ENCODE results near the gene CAPN10.

CAPN10 gene

GRCh38 chr2:240579771-240580614 lies 6.5 kb upstream of the CAPN10 start:
- no peak for TF ChIP-seq YY1 (IDR thresholded peaks at IDR 0.05; ENCODE audit: low read depth)
- peak; percentile 82 for TF ChIP-seq MAX (IDR thresholded peaks at IDR 0.05)
- peak; percentile 20; the same call in 1 of the 2 replicates for TF ChIP-seq NFIC (IDR thresholded peaks at IDR 0.05)
- no peak for TF ChIP-seq EGR1 (IDR thresholded peaks at IDR 0.05)
- TF ChIP-seq EP300 (IDR thresholded peaks at IDR 0.05; ENCODE audit: borderline replicate concordance), result 0 out of 2 replicates have a peak, but pooled peaks have one; percentile 15
- TF ChIP-seq USF1 (IDR thresholded peaks at IDR 0.05), result peak; percentile 9; the same call in 1 of the 2 replicates

GRCh38 chr2:240581811-240582210 lies 4.7 kb upstream of the CAPN10 start:
- TF ChIP-seq CEBPB (IDR thresholded peaks at IDR 0.05), result no peak
- no peak for TF ChIP-seq REST (IDR thresholded peaks at IDR 0.05; ENCODE audit: low read depth)
- TF ChIP-seq RAD21 (IDR thresholded peaks at IDR 0.05; ENCODE audit: low read depth), result no peak
- no peak for TF ChIP-seq FOXM1 (IDR thresholded peaks at IDR 0.05; ENCODE audit: borderline replicate concordance, low read depth)
- no peak for TF ChIP-seq TAF1 (IDR thresholded peaks at IDR 0.05; ENCODE audit: low read depth)
- TF ChIP-seq CREB1 (IDR thresholded peaks at IDR 0.05; ENCODE audit: low read depth), result no peak
- TF ChIP-seq ZBTB7A (IDR thresholded peaks at IDR 0.05; ENCODE audit: low read depth), result no peak
- no peak for TF ChIP-seq YY1 (IDR thresholded peaks at IDR 0.05; ENCODE audit: low read depth)
- no peak for TF ChIP-seq TCF12 (IDR thresholded peaks at IDR 0.05; ENCODE audit: low read depth)
- no peak for TF ChIP-seq EP300 (IDR thresholded peaks at IDR 0.05; ENCODE audit: borderline replicate concordance)
- TF ChIP-seq TEAD4 (IDR thresholded peaks at IDR 0.05), result no peak
- no peak for TF ChIP-seq MAX (IDR thresholded peaks at IDR 0.05)
- TF ChIP-seq EGR1 (IDR thresholded peaks at IDR 0.05), result no peak
- no peak for TF ChIP-seq USF1 (IDR thresholded peaks at IDR 0.05)
- TF ChIP-seq NFIC (IDR thresholded peaks at IDR 0.05), result no peak

GRCh38 chr2:240582781-240583180 lies 3.8 kb upstream of the CAPN10 start:
- TF ChIP-seq TEAD4 (IDR thresholded peaks at IDR 0.05), result no peak
- no peak for TF ChIP-seq RAD21 (IDR thresholded peaks at IDR 0.05; ENCODE audit: low read depth)
- no peak for TF ChIP-seq TCF12 (IDR thresholded peaks at IDR 0.05; ENCODE audit: low read depth)
- TF ChIP-seq TAF1 (IDR thresholded peaks at IDR 0.05; ENCODE audit: low read depth), result no peak
- no peak for TF ChIP-seq MAX (IDR thresholded peaks at IDR 0.05)
- no peak for TF ChIP-seq CREB1 (IDR thresholded peaks at IDR 0.05; ENCODE audit: low read depth)
- no peak for TF ChIP-seq ZBTB7A (IDR thresholded peaks at IDR 0.05; ENCODE audit: low read depth)
- TF ChIP-seq NFIC (IDR thresholded peaks at IDR 0.05), result no peak
- no peak for TF ChIP-seq YY1 (IDR thresholded peaks at IDR 0.05; ENCODE audit: low read depth)
- TF ChIP-seq EGR1 (IDR thresholded peaks at IDR 0.05), result no peak
- no peak for TF ChIP-seq FOXM1 (IDR thresholded peaks at IDR 0.05; ENCODE audit: borderline replicate concordance, low read depth)
- TF ChIP-seq EP300 (IDR thresholded peaks at IDR 0.05; ENCODE audit: borderline replicate concordance), result no peak
- TF ChIP-seq CEBPB (IDR thresholded peaks at IDR 0.05), result no peak
- TF ChIP-seq REST (IDR thresholded peaks at IDR 0.05; ENCODE audit: low read depth), result no peak
- no peak for TF ChIP-seq USF1 (IDR thresholded peaks at IDR 0.05)

GRCh38 chr2:240583774-240584173 lies 2.8 kb upstream of the CAPN10 start:
- TF ChIP-seq MAX (IDR thresholded peaks at IDR 0.05) (no peak), NFIC (IDR thresholded peaks at IDR 0.05) (no peak), TAF1 (IDR thresholded peaks at IDR 0.05; ENCODE audit: low read depth) (no peak), CEBPB (IDR thresholded peaks at IDR 0.05) (no peak), TEAD4 (IDR thresholded peaks at IDR 0.05) (no peak), RAD21 (IDR thresholded peaks at IDR 0.05; ENCODE audit: low read depth) (no peak), EP300 (IDR thresholded peaks at IDR 0.05; ENCODE audit: borderline replicate concordance) (no peak), EGR1 (IDR thresholded peaks at IDR 0.05) (no peak), USF1 (IDR thresholded peaks at IDR 0.05) (no peak), FOXM1 (IDR thresholded peaks at IDR 0.05; ENCODE audit: borderline replicate concordance, low read depth) (no peak), ZBTB7A (IDR thresholded peaks at IDR 0.05; ENCODE audit: low read depth) (no peak), CREB1 (IDR thresholded peaks at IDR 0.05; ENCODE audit: low read depth) (no peak), REST (IDR thresholded peaks at IDR 0.05; ENCODE audit: low read depth) (no peak), YY1 (IDR thresholded peaks at IDR 0.05; ENCODE audit: low read depth) (no peak), TCF12 (IDR thresholded peaks at IDR 0.05; ENCODE audit: low read depth) (no peak)

Measured in Ishikawa (cell line).